HG03045 (cell line): Measurements from ENCODE around the gene FOXC2.

Experiments
- ATAC-seq: cut with Tn5 transposase; IDR thresholded peaks from one replicate; pipeline ENCODE4 v1.9.1; 2021; ENCODE audit warnings: mild to moderate bottlenecking, moderate library complexity; ENCODE audit not compliant: unreplicated experiment

FOXC2 gene

GRCh38 chr16:86555704-86556075 is 10.9 kb upstream of the FOXC2 start:
- ATAC-seq: no peak

- ATAC-seq: no peak
Observed at GRCh38 chr16:86556576-86556975, 10.1 kb upstream of the FOXC2 start.

- no peak for ATAC-seq
Observed at GRCh38 chr16:86557587-86557986, 9.0 kb upstream of the FOXC2 start.

GRCh38 chr16:86558355-86559193 is 8.1 kb upstream of the FOXC2 start:
- ATAC-seq: no peak

- no peak for ATAC-seq
Observed at GRCh38 chr16:86559802-86560305, 6.8 kb upstream of the FOXC2 start.

- ATAC-seq: no peak
Observed at GRCh38 chr16:86562356-86562755, 4.3 kb upstream of the FOXC2 start.

GRCh38 chr16:86563469-86564345 is 2.9 kb upstream of the FOXC2 start:
- ATAC-seq: peak; percentile 71

GRCh38 chr16:86565181-86565631 is 1.4 kb upstream of the FOXC2 start:
- no peak for ATAC-seq

GRCh38 chr16:86565644-86566511 is 751 bp upstream of the FOXC2 start:
- no peak for ATAC-seq

- ATAC-seq: no peak
Observed at GRCh38 chr16:86566966-86567700, 504 bp downstream of the FOXC2 start.

- ATAC-seq: no peak
Observed at GRCh38 chr16:86567701-86568581, 1.3 kb downstream of the FOXC2 start.

GRCh38 chr16:86568677-86569623 is 2.3 kb downstream of the FOXC2 start:
- no peak for ATAC-seq

- no peak for ATAC-seq
Observed at GRCh38 chr16:86569701-86570447, 3.2 kb downstream of the FOXC2 start.

GRCh38 chr16:86570558-86571529 is 4.2 kb downstream of the FOXC2 start:
- ATAC-seq: no peak

GRCh38 chr16:86571530-86571915 is 4.9 kb downstream of the FOXC2 start:
- ATAC-seq: no peak

- no peak for ATAC-seq
Observed at GRCh38 chr16:86572041-86572521, 5.5 kb downstream of the FOXC2 start.
